ENCODE results near the gene DPAGT1.

The DPAGT1 gene

GRCh38 chr11:119110439-119110838 is 8.8 kb upstream of the DPAGT1 start:
- Histone ChIP-seq H3K27ac (ENCODE audit: extremely low read depth, low read depth, low read length) (no peak overlapping the region), H3K4me3 (ENCODE audit: low read depth, low read length) (no peak overlapping the region), H3K4me1 (ENCODE audit: control insufficient read depth, insufficient read depth, low read length) (no peaks in the 10 kb centered on the region), H3K9me3 (ENCODE audit: control insufficient read depth, insufficient read depth, low read depth, low read length) (no peaks in the 10 kb centered on the region), H3K36me3 (ENCODE audit: control insufficient read depth in 2 of 2, insufficient read depth in 1 of 2, low read length in 2 of 2) (peaks cover 0 to 55% of the 10 kb centered on the region in 2 experiments; a peak in 1 of 3 replicates)
- POLR2A ChIA-PET, result interaction anchor here (5.5 kb wide), 1 partner anchor 10 kb away, joined by 51 read pairs; the partner anchor contains the start of gene HINFP
- TF ChIP-seq TCF7L2 (IDR thresholded peaks at IDR 0.05; ENCODE audit: borderline replicate concordance, low read depth, low read length) (no peak), ZNF394 (tag by site-specific recombination; IDR thresholded peaks at IDR 0.05; ENCODE audit: borderline replicate concordance) (no peak), ZNF76 (tag by site-specific recombination; IDR thresholded peaks at IDR 0.05; ENCODE audit: borderline replicate concordance, low read depth) (no peak), ZNF433 (tag by site-specific recombination; IDR thresholded peaks at IDR 0.05; ENCODE audit: low read depth) (no peak)
- CTCF ChIA-PET, result no interaction called here

GRCh38 chr11:119109843-119110242 is 8.2 kb upstream of the DPAGT1 start:
- no peaks in the 10 kb centered on the region for H3K4me1 ChIP-seq (ENCODE audit: control insufficient read depth, insufficient read depth, low read length)
- ChIA-PET POLR2A (interaction anchor here (5.5 kb wide), 1 partner anchor 11 kb away, joined by 51 read pairs; the partner anchor contains the start of gene HINFP), CTCF (interaction anchor here (0.7 to 1.0 kb wide), 6 partner anchors 43 to 420 kb away, joined by 3 to 6 read pairs (median 4); partner anchors contain the start of gene CBL)
- H3K9me3 ChIP-seq (ENCODE audit: control insufficient read depth, insufficient read depth, low read depth, low read length), result no peaks in the 10 kb centered on the region
- no peak overlapping the region for H3K27ac ChIP-seq (ENCODE audit: extremely low read depth, low read depth, low read length)
- TF ChIP-seq GLIS1 (tag by site-specific recombination; IDR thresholded peaks at IDR 0.05) (peak; percentile 30; the same call in 1 of the 2 replicates), ZNF302 (tag by site-specific recombination; IDR thresholded peaks at IDR 0.05; ENCODE audit: low read depth) (no peak)
- H3K4me3 ChIP-seq (ENCODE audit: low read depth, low read length), result no peak overlapping the region
- H3K36me3 ChIP-seq (ENCODE audit: control insufficient read depth in 2 of 2, insufficient read depth in 1 of 2, low read length in 2 of 2), result peaks cover 0 to 51% of the 10 kb centered on the region in 2 experiments; a peak in 1 of 3 replicates

- POLR2A ChIA-PET, result interaction anchor here (1.1 to 5.5 kb wide), 5 partner anchors 12 to 208 kb away, joined by 4 to 51 read pairs (median 7); partner anchors contain the start of genes HINFP and MCAM
- CTCF ChIA-PET, result interaction anchor here (0.9 to 1.3 kb wide), 7 partner anchors 9 to 419 kb away, joined by 3 to 4 read pairs (median 3); partner anchors contain the start of gene CBL
- H3K9me3 ChIP-seq (ENCODE audit: control insufficient read depth, insufficient read depth, low read depth, low read length), result no peaks in the 10 kb centered on the region
- H3K4me3 ChIP-seq (ENCODE audit: low read depth, low read length), result no peak overlapping the region
- H3K36me3 ChIP-seq (ENCODE audit: control insufficient read depth in 2 of 2, insufficient read depth in 1 of 2, low read length in 2 of 2), result peaks cover 0 to 43% of the 10 kb centered on the region in 2 experiments; a peak in 1 of 3 replicates
- H3K4me1 ChIP-seq (ENCODE audit: control insufficient read depth, insufficient read depth, low read length), result no peaks in the 10 kb centered on the region
- no peak overlapping the region for H3K27ac ChIP-seq (ENCODE audit: extremely low read depth, low read depth, low read length)
- TF ChIP-seq ZNF184 (tag by site-specific recombination; IDR thresholded peaks at IDR 0.05) (no peak), PRDM6 (tag by site-specific recombination; IDR thresholded peaks at IDR 0.05) (no peak), KLF9 (tag by site-specific recombination; IDR thresholded peaks at IDR 0.05; ENCODE audit: low read depth) (no peak), KLF7 (tag by site-specific recombination; IDR thresholded peaks at IDR 0.05; ENCODE audit: borderline replicate concordance) (no peak), ZNF354C (tag by site-specific recombination; IDR thresholded peaks at IDR 0.05; ENCODE audit: borderline replicate concordance, low read depth) (no peak), ZNF292 (tag by site-specific recombination; IDR thresholded peaks at IDR 0.05; ENCODE audit: borderline replicate concordance, low read depth) (no peak), ZNF768 (tag by site-specific recombination; IDR thresholded peaks at IDR 0.05) (no peak), ZNF362 (tag by site-specific recombination; IDR thresholded peaks at IDR 0.05) (no peak), REPIN1 (tag by site-specific recombination; IDR thresholded peaks at IDR 0.05; ENCODE audit: low read depth) (no peak), ZNF645 (tag by site-specific recombination; IDR thresholded peaks at IDR 0.05) (no peak), ZNF76 (tag by site-specific recombination; IDR thresholded peaks at IDR 0.05; ENCODE audit: borderline replicate concordance, low read depth) (no peak), ZSCAN5A (tag by site-specific recombination; IDR thresholded peaks at IDR 0.05) (no peak), SP3 (tag by site-specific recombination; IDR thresholded peaks at IDR 0.05) (no peak), ZNF785 (tag by site-specific recombination; IDR thresholded peaks at IDR 0.05) (no peak), ZNF433 (tag by site-specific recombination; IDR thresholded peaks at IDR 0.05; ENCODE audit: low read depth) (no peak), ZNF701 (tag by site-specific recombination; IDR thresholded peaks at IDR 0.05) (no peak)
- TF ChIP-seq, protein P1, sequence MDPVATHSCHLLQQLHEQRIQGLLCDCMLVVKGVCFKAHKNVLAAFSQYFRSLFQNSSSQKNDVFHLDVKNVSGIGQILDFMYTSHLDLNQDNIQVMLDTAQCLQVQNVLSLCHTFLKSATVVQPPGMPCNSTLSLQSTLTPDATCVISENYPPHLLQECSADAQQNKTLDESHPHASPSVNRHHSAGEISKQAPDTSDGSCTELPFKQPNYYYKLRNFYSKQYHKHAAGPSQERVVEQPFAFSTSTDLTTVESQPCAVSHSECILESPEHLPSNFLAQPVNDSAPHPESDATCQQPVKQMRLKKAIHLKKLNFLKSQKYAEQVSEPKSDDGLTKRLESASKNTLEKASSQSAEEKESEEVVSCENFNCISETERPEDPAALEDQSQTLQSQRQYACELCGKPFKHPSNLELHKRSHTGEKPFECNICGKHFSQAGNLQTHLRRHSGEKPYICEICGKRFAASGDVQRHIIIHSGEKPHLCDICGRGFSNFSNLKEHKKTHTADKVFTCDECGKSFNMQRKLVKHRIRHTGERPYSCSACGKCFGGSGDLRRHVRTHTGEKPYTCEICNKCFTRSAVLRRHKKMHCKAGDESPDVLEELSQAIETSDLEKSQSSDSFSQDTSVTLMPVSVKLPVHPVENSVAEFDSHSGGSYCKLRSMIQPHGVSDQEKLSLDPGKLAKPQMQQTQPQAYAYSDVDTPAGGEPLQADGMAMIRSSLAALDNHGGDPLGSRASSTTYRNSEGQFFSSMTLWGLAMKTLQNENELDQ (tag by site-specific recombination; IDR thresholded peaks at IDR 0.05; ENCODE audit: low read depth), result no peak
Measured at GRCh38 chr11:119108857-119109221, 7.2 kb upstream of the DPAGT1 start.
